NCI-H2227 (cell line): Measurements from ENCODE around the gene OR52M1.

Source experiments
- DNase-seq: peaks from one replicate; lab custom pipeline; 2025; ENCODE audit not compliant: unreplicated experiment; lab: John Stamatoyannopoulos, UW

OR52M1 gene

DNA sequence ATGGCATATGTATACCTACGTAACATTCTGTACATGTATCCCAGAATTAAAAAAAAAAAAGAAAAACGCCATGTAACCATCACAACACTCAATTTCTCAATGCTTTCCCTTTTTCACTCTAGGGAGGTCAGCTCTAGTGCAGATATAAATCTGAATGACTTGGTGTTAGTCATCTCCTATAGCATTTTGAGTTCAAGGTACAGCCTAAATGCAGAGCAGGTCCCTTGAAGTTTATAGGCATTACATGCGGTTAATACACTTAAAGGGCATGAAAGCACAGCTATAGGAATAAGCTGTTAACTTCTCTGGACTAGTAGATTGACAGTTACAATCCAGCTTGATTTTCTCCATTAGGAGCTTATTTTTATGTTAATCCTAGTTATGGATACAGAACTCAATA lies 20.4 kb downstream of the OR52M1 start:
- DNase-seq = no peak

DNA sequence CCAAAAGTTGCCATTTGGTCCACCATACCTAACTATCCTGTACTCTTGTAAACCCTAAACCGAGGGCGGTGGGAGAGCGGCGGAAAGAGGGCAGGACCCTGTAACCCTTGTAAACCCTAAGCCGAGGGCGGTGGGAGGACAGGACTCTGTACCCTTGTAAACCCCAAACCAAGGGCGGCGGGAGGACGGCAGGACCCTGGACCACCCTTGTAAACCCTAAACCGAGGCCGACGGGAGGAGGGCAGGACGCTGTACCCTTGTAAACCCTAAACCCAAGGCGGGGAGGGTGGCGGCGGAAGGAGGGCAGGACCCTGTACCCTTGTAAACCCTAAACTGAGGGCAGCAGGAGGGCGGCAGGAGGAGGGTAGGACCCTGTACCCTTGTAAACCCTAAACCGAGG lies 24.1 kb downstream of the OR52M1 start:
- no peak for DNase-seq

DNA sequence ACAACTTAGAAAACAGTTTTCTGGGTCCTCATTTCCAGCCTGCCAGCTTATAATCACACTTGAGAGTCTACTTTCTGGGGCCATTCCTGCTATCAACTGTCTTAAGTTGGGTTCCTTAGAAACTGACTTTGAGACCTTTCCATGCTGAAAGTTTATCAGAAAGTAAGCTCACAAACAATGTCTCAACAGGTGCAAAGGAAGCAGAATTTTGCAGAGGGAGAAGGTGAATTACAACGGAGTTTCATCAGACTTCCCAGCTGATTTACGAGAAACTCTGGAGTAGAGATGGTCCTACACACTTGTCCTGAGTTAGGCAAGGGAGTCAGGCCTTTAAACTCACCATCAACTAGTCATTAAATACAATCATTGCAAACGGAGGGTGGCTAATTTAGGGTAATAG lies 31.9 kb downstream of the OR52M1 start:
- no peak for DNase-seq

- DNase-seq = no peak
These were observed 32.8 kb downstream of the OR52M1 start for GRCh38 chr11:4577761-4578160.

DNA sequence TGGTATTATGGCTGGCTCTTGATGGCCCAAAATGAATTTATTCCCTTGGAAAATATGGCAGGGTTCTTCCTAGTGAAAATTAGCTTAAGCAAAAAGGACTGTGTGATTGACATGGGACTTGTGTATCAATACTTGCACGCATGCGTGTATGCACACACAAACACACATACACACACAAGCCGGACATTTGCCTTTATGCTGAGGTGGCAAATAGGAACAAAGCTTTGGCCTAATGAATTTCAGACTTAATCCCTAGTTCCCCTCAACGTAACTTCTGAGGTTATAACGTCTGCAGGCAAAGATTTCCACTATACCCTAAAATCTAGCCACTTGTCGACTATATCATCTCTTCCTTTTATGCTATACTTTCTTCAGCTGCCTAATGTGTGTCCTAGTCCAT lies 33.6 kb downstream of the OR52M1 start:
- DNase-seq = no peak

- no peak for DNase-seq
These were observed 35.1 kb downstream of the OR52M1 start for GRCh38 chr11:4580124-4580523.

DNA sequence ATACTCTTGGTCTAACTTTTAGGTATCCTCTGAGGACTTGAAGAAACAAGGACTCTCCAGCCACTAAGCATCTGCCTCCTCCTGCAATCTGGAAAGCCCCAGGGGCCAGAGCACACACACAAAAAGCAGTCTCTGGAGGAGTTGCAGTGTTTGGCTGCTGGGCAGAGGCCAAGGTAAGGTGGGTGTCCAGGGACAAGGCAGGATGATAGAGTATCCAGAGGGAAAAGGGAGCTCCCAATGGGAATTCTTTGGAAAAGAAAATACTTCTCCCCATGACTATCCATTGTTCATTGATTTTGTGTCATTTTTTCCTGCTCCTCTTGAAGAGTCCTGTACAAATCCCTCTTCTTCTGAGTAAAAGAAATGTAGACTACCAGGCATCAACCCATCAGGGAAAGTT lies 36.5 kb downstream of the OR52M1 start, which contains the start of gene OR52I2:
Gene OR52I2, plus strand, starts transcription at position 301 of the 400 bp plus-strand sequence.
- DNase-seq = no peak

DNA sequence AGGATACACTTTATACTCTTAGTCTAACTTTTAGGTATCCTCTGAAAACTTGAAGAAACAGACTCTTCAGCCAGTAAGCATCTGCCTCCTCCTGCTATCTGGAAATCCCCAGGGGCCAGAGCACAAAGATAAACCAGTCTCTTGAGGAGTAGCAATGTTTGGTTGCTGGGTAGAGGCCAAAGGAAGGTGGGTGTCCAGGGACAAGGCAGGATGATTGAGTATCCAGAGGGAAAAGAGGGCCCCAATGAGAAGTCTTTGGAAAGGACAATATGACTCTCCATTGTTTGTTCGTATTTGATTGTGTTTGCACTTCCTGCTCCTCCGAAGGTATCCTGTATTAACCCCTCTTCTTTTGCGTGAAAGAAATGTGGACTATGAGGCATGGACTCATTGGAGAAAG lies 44.0 kb downstream of the OR52M1 start:
- DNase-seq = no peak

DNA sequence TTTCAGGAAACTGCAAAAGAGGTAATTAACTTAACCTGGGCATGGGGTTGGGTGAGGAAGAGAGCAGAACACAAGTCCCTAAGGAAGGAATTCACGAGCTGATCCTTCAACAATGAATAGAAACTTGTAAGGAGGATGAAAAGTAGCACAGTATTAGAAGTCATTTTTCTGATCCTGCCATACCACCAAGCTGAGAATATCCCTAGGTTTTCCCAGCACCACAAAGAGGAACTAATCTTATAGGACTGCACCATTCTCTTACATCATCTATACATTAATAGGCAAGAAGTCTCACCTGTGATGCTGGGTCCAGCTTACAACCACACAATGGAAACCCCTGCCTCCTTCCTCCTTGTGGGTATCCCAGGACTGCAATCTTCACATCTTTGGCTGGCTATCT lies 48.7 kb downstream of the OR52M1 start, which contains the start of gene OR52I1:
Gene OR52I1, plus strand, starts transcription at position 301 of the 400 bp plus-strand sequence. Its CDS starts 0 bp downstream, at position 301.
- no peak for DNase-seq
